Epithelial cell of esophagus (primary cell): ENCODE data around the gene CCDC93.

Experiments used
- DNase-seq: peaks from one replicate; pipeline ENCODE4 v3.0.0; 2010; ENCODE audit warnings: low read depth
- H3K4me3 ChIP-seq: 2 replicates; pipeline ENCODE4 v1.5.1; 2011; ENCODE audit warnings: mild to moderate bottlenecking, low read length, control low read depth
- CTCF ChIP-seq: IDR thresholded peaks from 2 replicates; pipeline ENCODE4 v1.5.1; 2011; ENCODE audit warnings: low read depth, mild to moderate bottlenecking, low read length, control low read depth, inconsistent platforms; ENCODE audit not compliant: insufficient read depth; ENCODE audit errors: missing control alignments

Gene CCDC93

GRCh38 chr2:117960231-117960630, 53.6 kb downstream of the CCDC93 start:
- no peak for DNase-seq
- no peak for TF ChIP-seq CTCF
- H3K4me3 ChIP-seq: no peak overlapping the region

- H3K4me3 ChIP-seq: no peak overlapping the region
- no peak for TF ChIP-seq CTCF
- DNase-seq: peak; percentile 70
Observed at GRCh38 chr2:117958186-117958585, 55.7 kb downstream of the CCDC93 start.

- no peak for TF ChIP-seq CTCF
- no peak overlapping the region for H3K4me3 ChIP-seq
- DNase-seq: peak; percentile 49
Observed at GRCh38 chr2:117957616-117958015, 56.3 kb downstream of the CCDC93 start.

GRCh38 chr2:117956036-117956796, 57.7 kb downstream of the CCDC93 start:
- peak; percentile 31 for DNase-seq
- peak; percentile 21 for TF ChIP-seq CTCF
- no peak overlapping the region for H3K4me3 ChIP-seq

- no peak overlapping the region for H3K4me3 ChIP-seq
- no peak for TF ChIP-seq CTCF
- no peak for DNase-seq
Observed at GRCh38 chr2:117953231-117953630, 60.6 kb downstream of the CCDC93 start.

- no peak for DNase-seq
- TF ChIP-seq CTCF: no peak
- no peak overlapping the region for H3K4me3 ChIP-seq
Observed at GRCh38 chr2:117952701-117953100, 61.2 kb downstream of the CCDC93 start.

GRCh38 chr2:117952228-117952627, 61.6 kb downstream of the CCDC93 start:
- H3K4me3 ChIP-seq: no peak overlapping the region
- DNase-seq: no peak
- TF ChIP-seq CTCF: no peak
